NT2/D1 (cell line): ENCODE measurements around the gene SCAMP4.

ENCODE experiments used
- DNase-seq: peaks from one replicate; pipeline ENCODE4 v3.0.0-alpha.2; 2011; ENCODE audit warnings: low read depth, low spot score
- H3K27me3 ChIP-seq: 2 replicates; pipeline ENCODE4 v1.6.0; 2011; ENCODE audit warnings: mild to moderate bottlenecking; ENCODE audit not compliant: insufficient read length, insufficient read depth
- H3K36me3 ChIP-seq: 2 replicates; pipeline ENCODE4 v1.6.1; 2011; ENCODE audit warnings: mild to moderate bottlenecking, low read length, mixed read lengths; ENCODE audit not compliant: insufficient read depth, insufficient read length
- H3K4me1 ChIP-seq: 2 replicates; pipeline ENCODE4 v1.5.1; 2011; ENCODE audit not compliant: insufficient read depth, insufficient read length
- H3K4me3 ChIP-seq: 2 replicates; pipeline ENCODE4 v1.5.1; 2011; ENCODE audit warnings: low read depth; ENCODE audit not compliant: insufficient read length
- H3K9ac ChIP-seq: 2 replicates; pipeline ENCODE4 v1.6.0; 2011; ENCODE audit warnings: low read depth; ENCODE audit not compliant: insufficient read length
- H3K9me3 ChIP-seq: 2 replicates; pipeline ENCODE4 v1.5.1; 2011; ENCODE audit warnings: mild to moderate bottlenecking, low read length; ENCODE audit not compliant: insufficient read depth
- SUZ12 ChIP-seq: IDR thresholded peaks from 2 replicates; pipeline ENCODE4 v1.6.1; 2011; ENCODE audit not compliant: insufficient read length, insufficient read depth; ENCODE audit errors: extremely low read depth
- YY1 ChIP-seq: IDR thresholded peaks from 2 replicates; pipeline ENCODE4 v1.6.1; 2011; ENCODE audit not compliant: insufficient read length, insufficient read depth
- ZNF274 ChIP-seq: IDR thresholded peaks from 2 replicates; pipeline ENCODE4 v1.6.1; 2011; ENCODE audit warnings: mild to moderate bottlenecking, low read depth, low read length

SCAMP4 gene

DNA sequence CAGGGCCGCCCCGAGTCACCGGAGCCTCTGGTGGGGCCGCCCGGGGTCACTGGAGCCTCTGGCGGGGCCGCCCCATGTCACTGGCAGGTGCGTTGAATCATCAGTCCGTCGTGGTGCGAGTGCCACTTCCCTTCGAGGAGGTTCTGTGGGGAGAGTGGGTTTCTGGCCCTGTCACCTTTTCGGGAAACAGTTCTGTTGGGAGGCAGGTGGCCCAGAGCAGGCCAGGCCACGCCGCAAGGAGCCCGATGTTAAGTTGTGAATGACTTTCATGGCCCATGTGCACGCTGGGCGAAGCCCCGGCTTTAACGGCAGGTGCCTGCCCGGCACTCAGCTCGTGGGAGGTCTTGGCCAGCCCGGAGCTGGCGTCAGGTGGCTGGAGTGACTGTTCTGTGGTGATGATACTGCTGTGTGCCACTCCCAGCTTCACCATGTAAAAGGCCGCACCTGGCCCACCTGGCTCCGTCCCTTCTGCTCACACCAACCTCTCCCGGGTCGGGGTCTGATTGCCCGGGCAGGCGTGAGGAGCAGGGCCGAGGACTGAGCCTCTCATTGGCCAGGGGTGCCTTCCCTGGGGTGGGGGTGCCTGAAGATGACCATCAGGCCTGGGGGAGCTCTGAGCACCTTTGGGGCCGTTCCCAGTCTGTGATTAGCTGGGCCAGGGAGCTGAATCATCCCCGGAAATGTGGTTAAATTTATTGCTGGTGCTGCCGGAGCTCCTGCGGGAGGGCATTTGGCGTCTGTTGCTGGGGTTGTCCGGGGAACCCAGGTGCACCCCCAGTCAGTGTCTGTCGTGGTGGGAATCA lies 65.0 kb downstream of the SCAMP4 start:
- peaks cover 58% of the 10 kb centered on the region for H3K36me3 ChIP-seq
- no peak overlapping the region for H3K4me3 ChIP-seq
- H3K9me3 ChIP-seq = no peaks in the 10 kb centered on the region
- no peaks in the 10 kb centered on the region for H3K27me3 ChIP-seq
- no peak overlapping the region for H3K9ac ChIP-seq
- no peak for TF ChIP-seq YY1
- no peak for TF ChIP-seq SUZ12
- TF ChIP-seq ZNF274 = no peak
- DNase-seq = no peak
- peaks cover 4% of the 10 kb centered on the region for H3K4me1 ChIP-seq

- no peak overlapping the region for H3K9ac ChIP-seq
- TF ChIP-seq SUZ12 (no peak), YY1 (no peak), ZNF274 (no peak)
- H3K9me3 ChIP-seq = no peaks in the 10 kb centered on the region
- H3K27me3 ChIP-seq = no peaks in the 10 kb centered on the region
- no peak overlapping the region for H3K4me3 ChIP-seq
- peaks cover 62% of the 10 kb centered on the region for H3K36me3 ChIP-seq
- peaks cover 6% of the 10 kb centered on the region for H3K4me1 ChIP-seq
- no peak for DNase-seq
Observed at GRCh38 chr19:1970806-1971502, 65.8 kb downstream of the SCAMP4 start.

GRCh38 chr19:1974381-1975161 lies 69.4 kb downstream of the SCAMP4 start:
- Histone ChIP-seq H3K36me3 (peaks cover 66% of the 10 kb centered on the region), H3K4me1 (peaks cover 6% of the 10 kb centered on the region)

GRCh38 chr19:1975162-1975480 lies 69.9 kb downstream of the SCAMP4 start:
- Histone ChIP-seq H3K9ac (no peak overlapping the region), H3K36me3 (peaks cover 66% of the 10 kb centered on the region), H3K4me1 (peaks cover 6% of the 10 kb centered on the region), H3K27me3 (no peaks in the 10 kb centered on the region), H3K4me3 (no peak overlapping the region), H3K9me3 (no peaks in the 10 kb centered on the region)
- no peak for DNase-seq
- TF ChIP-seq ZNF274 = no peak

More at GRCh38 chr19:1974381-1975161, 69.4 kb downstream of the SCAMP4 start:
- H3K27me3 ChIP-seq = no peaks in the 10 kb centered on the region
- H3K4me3 ChIP-seq = no peak overlapping the region
- H3K9ac ChIP-seq = no peak overlapping the region
- no peaks in the 10 kb centered on the region for H3K9me3 ChIP-seq
- no peak for DNase-seq
- no peak for TF ChIP-seq SUZ12
- no peak for TF ChIP-seq YY1
- no peak for TF ChIP-seq ZNF274
